ENCODE results near the gene AOX1.
"Not testable (repeated sequence)": the region's sequence is repeated elsewhere in the genome, so short reads cannot be mapped to it uniquely, and the experiment has no call there.

The AOX1 gene

GRCh38 chr2:200673191-200673590 is 87.4 kb downstream of the AOX1 start:
- Histone ChIP-seq H3K4me3 (ENCODE audit: low read depth in 1 of 5, low read length in 5 of 5) (no peak overlapping the region), H3K9ac (ENCODE audit: low read length in 5 of 5) (no peak overlapping the region), H3K4me1 (ENCODE audit: control insufficient read depth in 5 of 5, insufficient read depth in 5 of 5, low read length in 5 of 5) (peaks cover 0 to 15% (median 5%) of the 10 kb centered on the region in 5 donors), H3K27ac (ENCODE audit: low read depth, low read length) (no peak overlapping the region), H3K27me3 (ENCODE audit: control insufficient read depth in 5 of 5, insufficient read depth in 4 of 5, low read length in 5 of 5) (no peaks in the 10 kb centered on the region), H3K9me3 (ENCODE audit: control insufficient read depth in 5 of 5, low read length in 5 of 5) (no peaks in the 10 kb centered on the region), H3K36me3 (ENCODE audit: control insufficient read depth in 5 of 5, insufficient read depth in 5 of 5, low read length in 5 of 5) (peaks cover 0 to 7% (median 3%) of the 10 kb centered on the region in 5 donors)

GRCh38 chr2:200674837-200675236 is 89.0 kb downstream of the AOX1 start:
- H3K9ac ChIP-seq (ENCODE audit: low read length in 5 of 5), result no peak overlapping the region
- no peaks in the 10 kb centered on the region for H3K9me3 ChIP-seq (ENCODE audit: control insufficient read depth in 5 of 5, low read length in 5 of 5)
- H3K36me3 ChIP-seq (ENCODE audit: control insufficient read depth in 5 of 5, insufficient read depth in 5 of 5, low read length in 5 of 5), result peaks cover 0 to 3% (median under 1%) of the 10 kb centered on the region in 5 donors
- peaks cover 0 to 23% (median 15%) of the 10 kb centered on the region in 5 donors for H3K4me1 ChIP-seq (ENCODE audit: control insufficient read depth in 5 of 5, insufficient read depth in 5 of 5, low read length in 5 of 5)
- H3K27me3 ChIP-seq (ENCODE audit: control insufficient read depth in 5 of 5, insufficient read depth in 4 of 5, low read length in 5 of 5), result no peaks in the 10 kb centered on the region
- H3K27ac ChIP-seq (ENCODE audit: low read depth, low read length), result no peak overlapping the region
- no peak overlapping the region for H3K4me3 ChIP-seq (ENCODE audit: low read depth in 1 of 5, low read length in 5 of 5)

GRCh38 chr2:200677171-200677570 is 91.4 kb downstream of the AOX1 start:
- Histone ChIP-seq H3K27ac (ENCODE audit: low read depth, low read length) (no peak overlapping the region), H3K9me3 (ENCODE audit: control insufficient read depth in 5 of 5, low read length in 5 of 5) (no peaks in the 10 kb centered on the region), H3K4me3 (ENCODE audit: low read depth in 1 of 5, low read length in 5 of 5) (no peak overlapping the region), H3K4me1 (ENCODE audit: control insufficient read depth in 5 of 5, insufficient read depth in 5 of 5, low read length in 5 of 5) (peaks cover 1 to 36% (median 18%) of the 10 kb centered on the region in 5 donors), H3K27me3 (ENCODE audit: control insufficient read depth in 5 of 5, insufficient read depth in 4 of 5, low read length in 5 of 5) (no peaks in the 10 kb centered on the region), H3K9ac (ENCODE audit: low read length in 5 of 5) (no peak overlapping the region), H3K36me3 (ENCODE audit: control insufficient read depth in 5 of 5, insufficient read depth in 5 of 5, low read length in 5 of 5) (no peaks in the 10 kb centered on the region)

- Histone ChIP-seq H3K36me3 (ENCODE audit: control insufficient read depth in 5 of 5, insufficient read depth in 5 of 5, low read length in 5 of 5) (no peaks in the 10 kb centered on the region), H3K27ac (ENCODE audit: low read depth, low read length) (peak overlapping the region; percentile 86)
Observed at GRCh38 chr2:200677721-200678532, 92.1 kb downstream of the AOX1 start.

GRCh38 chr2:200679127-200679526 is 93.3 kb downstream of the AOX1 start:
- peak overlapping the region; percentile 86 for H3K27ac ChIP-seq (ENCODE audit: low read depth, low read length)
- no peak overlapping the region for H3K4me3 ChIP-seq (ENCODE audit: low read depth in 1 of 5, low read length in 5 of 5)
- no peaks in the 10 kb centered on the region for H3K36me3 ChIP-seq (ENCODE audit: control insufficient read depth in 5 of 5, insufficient read depth in 5 of 5, low read length in 5 of 5)
- no peaks in the 10 kb centered on the region for H3K9me3 ChIP-seq (ENCODE audit: control insufficient read depth in 5 of 5, low read length in 5 of 5)
- H3K4me1 ChIP-seq (ENCODE audit: control insufficient read depth in 5 of 5, insufficient read depth in 5 of 5, low read length in 5 of 5), result peaks cover 2 to 38% (median 18%) of the 10 kb centered on the region in 5 donors
- no peaks in the 10 kb centered on the region for H3K27me3 ChIP-seq (ENCODE audit: control insufficient read depth in 5 of 5, insufficient read depth in 4 of 5, low read length in 5 of 5)
- no peak overlapping the region for H3K9ac ChIP-seq (ENCODE audit: low read length in 5 of 5)

More at GRCh38 chr2:200677721-200678532, 92.1 kb downstream of the AOX1 start:
- Histone ChIP-seq H3K4me3 (ENCODE audit: low read depth in 1 of 5, low read length in 5 of 5) (no peak overlapping the region), H3K9ac (ENCODE audit: low read length in 5 of 5) (no peak overlapping the region), H3K9me3 (ENCODE audit: control insufficient read depth in 5 of 5, low read length in 5 of 5) (no peaks in the 10 kb centered on the region), H3K27me3 (ENCODE audit: control insufficient read depth in 5 of 5, insufficient read depth in 4 of 5, low read length in 5 of 5) (no peaks in the 10 kb centered on the region), H3K4me1 (ENCODE audit: control insufficient read depth in 5 of 5, insufficient read depth in 5 of 5, low read length in 5 of 5) (peaks cover 2 to 38% (median 18%) of the 10 kb centered on the region in 5 donors)

- H3K4me1 ChIP-seq (ENCODE audit: control insufficient read depth in 5 of 5, insufficient read depth in 5 of 5, low read length in 5 of 5), result peaks cover 2 to 38% (median 18%) of the 10 kb centered on the region in 5 donors
- no peaks in the 10 kb centered on the region for H3K9me3 ChIP-seq (ENCODE audit: control insufficient read depth in 5 of 5, low read length in 5 of 5)
- no peak overlapping the region for H3K27ac ChIP-seq (ENCODE audit: low read depth, low read length)
- no peak overlapping the region for H3K4me3 ChIP-seq (ENCODE audit: low read depth in 1 of 5, low read length in 5 of 5)
- H3K9ac ChIP-seq (ENCODE audit: low read length in 5 of 5), result no peak overlapping the region
- no peaks in the 10 kb centered on the region for H3K27me3 ChIP-seq (ENCODE audit: control insufficient read depth in 5 of 5, insufficient read depth in 4 of 5, low read length in 5 of 5)
- no peaks in the 10 kb centered on the region for H3K36me3 ChIP-seq (ENCODE audit: control insufficient read depth in 5 of 5, insufficient read depth in 5 of 5, low read length in 5 of 5)
Observed at GRCh38 chr2:200679535-200679934, 93.7 kb downstream of the AOX1 start.

- Histone ChIP-seq H3K27ac (ENCODE audit: low read depth, low read length) (no peak overlapping the region), H3K9me3 (ENCODE audit: control insufficient read depth in 5 of 5, low read length in 5 of 5) (no peaks in the 10 kb centered on the region), H3K4me3 (ENCODE audit: low read depth in 1 of 5, low read length in 5 of 5) (no peak overlapping the region), H3K27me3 (ENCODE audit: control insufficient read depth in 5 of 5, insufficient read depth in 4 of 5, low read length in 5 of 5) (no peaks in the 10 kb centered on the region), H3K4me1 (ENCODE audit: control insufficient read depth in 5 of 5, insufficient read depth in 5 of 5, low read length in 5 of 5) (peaks cover 2 to 32% (median 18%) of the 10 kb centered on the region in 5 donors), H3K36me3 (ENCODE audit: control insufficient read depth in 5 of 5, insufficient read depth in 5 of 5, low read length in 5 of 5) (no peaks in the 10 kb centered on the region), H3K9ac (ENCODE audit: low read length in 5 of 5) (no peak overlapping the region)
Observed at GRCh38 chr2:200681697-200682096, 95.9 kb downstream of the AOX1 start.

GRCh38 chr2:200682407-200682806 is 96.6 kb downstream of the AOX1 start:
- H3K4me3 ChIP-seq (ENCODE audit: low read depth in 1 of 5, low read length in 5 of 5); H3K36me3 ChIP-seq (ENCODE audit: control insufficient read depth in 5 of 5, insufficient read depth in 5 of 5, low read length in 5 of 5): not testable (repeated sequence)

GRCh38 chr2:200687922-200688920 is 102.4 kb downstream of the AOX1 start:
- no peaks in the 10 kb centered on the region for H3K9me3 ChIP-seq (ENCODE audit: control insufficient read depth in 5 of 5, low read length in 5 of 5)
- no peak overlapping the region for H3K27ac ChIP-seq (ENCODE audit: low read depth, low read length)
- H3K4me1 ChIP-seq (ENCODE audit: control insufficient read depth in 5 of 5, insufficient read depth in 5 of 5, low read length in 5 of 5), result no peaks in the 10 kb centered on the region
- no peak overlapping the region for H3K9ac ChIP-seq (ENCODE audit: low read length in 5 of 5)
- no peaks in the 10 kb centered on the region for H3K27me3 ChIP-seq (ENCODE audit: control insufficient read depth in 5 of 5, insufficient read depth in 4 of 5, low read length in 5 of 5)
- no peaks in the 10 kb centered on the region for H3K36me3 ChIP-seq (ENCODE audit: control insufficient read depth in 5 of 5, insufficient read depth in 5 of 5, low read length in 5 of 5)
- no peak overlapping the region for H3K4me3 ChIP-seq (ENCODE audit: low read depth in 1 of 5, low read length in 5 of 5)

More at GRCh38 chr2:200682407-200682806, 96.6 kb downstream of the AOX1 start:
- not testable (repeated sequence) for H3K27me3 ChIP-seq (ENCODE audit: control insufficient read depth in 5 of 5, insufficient read depth in 4 of 5, low read length in 5 of 5); H3K27ac ChIP-seq (ENCODE audit: low read depth, low read length); H3K9me3 ChIP-seq (ENCODE audit: control insufficient read depth in 5 of 5, low read length in 5 of 5); H3K9ac ChIP-seq (ENCODE audit: low read length in 5 of 5)
- peaks cover 2 to 31% (median 18%) of the 10 kb centered on the region in 5 donors for H3K4me1 ChIP-seq (ENCODE audit: control insufficient read depth in 5 of 5, insufficient read depth in 5 of 5, low read length in 5 of 5)

GRCh38 chr2:200689115-200689514 is 103.3 kb downstream of the AOX1 start:
- Histone ChIP-seq H3K9ac (ENCODE audit: low read length in 5 of 5) (no peak overlapping the region), H3K4me1 (ENCODE audit: control insufficient read depth in 5 of 5, insufficient read depth in 5 of 5, low read length in 5 of 5) (no peaks in the 10 kb centered on the region), H3K36me3 (ENCODE audit: control insufficient read depth in 5 of 5, insufficient read depth in 5 of 5, low read length in 5 of 5) (no peaks in the 10 kb centered on the region), H3K9me3 (ENCODE audit: control insufficient read depth in 5 of 5, low read length in 5 of 5) (no peaks in the 10 kb centered on the region), H3K4me3 (ENCODE audit: low read depth in 1 of 5, low read length in 5 of 5) (no peak overlapping the region), H3K27ac (ENCODE audit: low read depth, low read length) (no peak overlapping the region), H3K27me3 (ENCODE audit: control insufficient read depth in 5 of 5, insufficient read depth in 4 of 5, low read length in 5 of 5) (no peaks in the 10 kb centered on the region)
